SKM-1 treated with dmso at 0.1 percent for 144 hours (cell line): Measurements from ENCODE around the gene BCAT1.
"Not testable (repeated sequence)": the region's sequence is repeated elsewhere in the genome, so short reads cannot be mapped to it uniquely, and the experiment has no call there.

ENCODE experiments used
- DNase-seq: peaks from one replicate; lab custom pipeline; 2025; ENCODE audit not compliant: unreplicated experiment; lab: John Stamatoyannopoulos, UW

Gene BCAT1

GRCh38 chr12:24960222-24960855 is 11.4 kb upstream of the BCAT1 start:
- DNase-seq: peak; percentile 11

- DNase-seq: not testable (repeated sequence)
These were observed 7.5 kb upstream of the BCAT1 start for GRCh38 chr12:24956351-24956750.

- DNase-seq: no peak
These were observed 7.0 kb upstream of the BCAT1 start for GRCh38 chr12:24955853-24956252.

- DNase-seq: no peak
These were observed 6.5 kb upstream of the BCAT1 start for GRCh38 chr12:24955389-24955788.

GRCh38 chr12:24954261-24954660 is 5.4 kb upstream of the BCAT1 start:
- no peak for DNase-seq

GRCh38 chr12:24952389-24952788 is 3.5 kb upstream of the BCAT1 start:
- DNase-seq: no peak

GRCh38 chr12:24950231-24950834 is 1.4 kb upstream of the BCAT1 start:
- DNase-seq: no peak

- no peak for DNase-seq
These were observed 513 bp downstream of the BCAT1 start for GRCh38 chr12:24948420-24948756.

- DNase-seq: no peak
These were observed 1.1 kb downstream of the BCAT1 start for GRCh38 chr12:24947541-24948419.

- DNase-seq: no peak
These were observed 3.1 kb downstream of the BCAT1 start for GRCh38 chr12:24945845-24946244.

GRCh38 chr12:24945039-24945438 is 3.9 kb downstream of the BCAT1 start:
- DNase-seq: no peak

GRCh38 chr12:24944601-24944975 is 4.3 kb downstream of the BCAT1 start:
- no peak for DNase-seq

- DNase-seq: no peak
These were observed 4.8 kb downstream of the BCAT1 start for GRCh38 chr12:24943947-24944600.

GRCh38 chr12:24940157-24940556 is 8.7 kb downstream of the BCAT1 start:
- DNase-seq: no peak

- DNase-seq: not testable (repeated sequence)
These were observed 9.3 kb downstream of the BCAT1 start for GRCh38 chr12:24939551-24939950.

- DNase-seq: no peak
These were observed 10.6 kb downstream of the BCAT1 start for GRCh38 chr12:24938341-24938740.

- no peak for DNase-seq
These were observed 11.2 kb downstream of the BCAT1 start for GRCh38 chr12:24937553-24938244.

GRCh38 chr12:24933694-24934407 is 15.1 kb downstream of the BCAT1 start:
- no peak for DNase-seq

- peak; percentile 78 for DNase-seq
These were observed 17.1 kb downstream of the BCAT1 start for GRCh38 chr12:24931666-24932405.

- no peak for DNase-seq
These were observed 18.9 kb downstream of the BCAT1 start for GRCh38 chr12:24929953-24930352.
